GM19328 (cell line): Measurements from ENCODE around the gene MYO1D.

ENCODE experiments used
- ATAC-seq: cut with Tn5 transposase; IDR thresholded peaks from one replicate; pipeline ENCODE4 v1.9.1; 2021; ENCODE audit warnings: mild to moderate bottlenecking, moderate library complexity; ENCODE audit not compliant: unreplicated experiment

Gene MYO1D

DNA sequence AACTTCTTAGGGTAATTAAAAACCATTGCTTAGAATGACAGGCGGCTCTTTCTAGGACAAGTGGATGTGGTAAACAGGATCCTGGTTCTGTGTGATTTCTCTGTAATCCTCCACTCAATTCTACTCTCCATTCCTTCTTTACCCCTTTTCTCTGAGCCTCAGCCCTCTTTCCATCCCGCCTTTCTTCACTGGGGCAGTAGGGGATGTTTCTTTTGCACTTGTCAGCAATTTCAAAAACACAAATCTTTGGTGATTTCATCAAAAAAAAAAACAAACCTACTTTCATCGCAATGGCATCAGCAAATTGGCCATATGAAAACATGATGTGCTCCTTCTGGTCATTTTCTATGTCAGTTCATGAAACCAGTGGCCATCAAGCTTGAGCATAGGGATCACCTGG is 285.5 kb downstream of the MYO1D start:
- no peak for ATAC-seq

DNA sequence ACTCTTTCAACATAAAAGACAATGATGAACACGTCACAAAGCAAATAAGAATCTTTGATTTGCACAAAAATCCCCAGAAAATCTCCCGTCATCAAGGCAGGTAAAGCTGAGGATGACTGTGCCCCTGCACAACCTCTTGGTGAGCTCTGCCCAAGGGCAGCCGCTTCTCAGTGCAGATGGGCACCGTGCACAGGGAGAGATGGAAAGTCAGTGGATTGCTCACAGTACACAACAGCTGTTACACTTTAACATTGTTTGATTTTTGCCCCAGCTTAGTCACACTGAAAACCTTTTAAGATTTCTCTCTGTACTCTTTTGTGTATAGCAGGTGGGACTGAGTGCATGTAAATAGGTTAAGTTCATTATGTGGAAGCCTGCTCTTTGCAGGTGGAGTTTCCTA is 285.9 kb downstream of the MYO1D start:
- ATAC-seq: no peak

DNA sequence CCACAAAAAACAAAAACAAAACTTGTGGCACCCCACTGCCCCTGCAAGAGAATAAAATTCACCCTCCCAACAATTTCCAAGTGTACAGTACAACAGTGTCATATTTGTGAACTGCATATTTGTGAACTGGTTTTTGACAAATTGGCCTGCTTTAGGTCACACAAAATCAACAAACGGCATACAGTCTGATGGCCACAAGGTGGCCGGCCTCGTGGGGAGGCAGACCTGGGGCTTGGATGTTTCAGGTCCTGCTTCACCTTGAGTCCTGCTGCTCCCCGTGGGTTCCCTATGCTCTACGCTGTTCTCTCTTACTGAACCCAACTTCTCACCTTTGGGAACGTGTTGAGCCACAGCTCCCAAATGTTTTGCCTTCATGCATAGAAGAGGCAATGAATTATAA is 287.9 kb downstream of the MYO1D start:
- ATAC-seq: no peak

DNA sequence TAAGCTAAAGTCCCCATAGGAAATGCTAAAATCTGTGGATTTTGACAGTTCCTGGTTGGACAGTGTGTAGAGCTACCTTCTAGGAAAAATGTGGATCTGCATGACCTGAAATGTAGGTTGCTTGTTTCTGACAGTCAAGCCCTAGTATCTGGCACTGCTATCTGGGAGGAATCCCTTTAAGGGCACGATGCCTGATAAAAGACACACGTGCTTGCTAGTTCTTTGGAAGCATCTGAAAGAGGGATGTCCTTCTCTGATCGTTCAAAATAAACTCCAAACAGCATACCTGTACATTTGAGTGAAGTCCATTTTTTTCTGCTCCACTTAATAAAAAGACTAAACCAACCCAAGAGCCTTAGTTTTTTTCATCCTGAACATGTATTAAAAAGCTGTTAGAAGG is 288.8 kb downstream of the MYO1D start:
- ATAC-seq: no peak

DNA sequence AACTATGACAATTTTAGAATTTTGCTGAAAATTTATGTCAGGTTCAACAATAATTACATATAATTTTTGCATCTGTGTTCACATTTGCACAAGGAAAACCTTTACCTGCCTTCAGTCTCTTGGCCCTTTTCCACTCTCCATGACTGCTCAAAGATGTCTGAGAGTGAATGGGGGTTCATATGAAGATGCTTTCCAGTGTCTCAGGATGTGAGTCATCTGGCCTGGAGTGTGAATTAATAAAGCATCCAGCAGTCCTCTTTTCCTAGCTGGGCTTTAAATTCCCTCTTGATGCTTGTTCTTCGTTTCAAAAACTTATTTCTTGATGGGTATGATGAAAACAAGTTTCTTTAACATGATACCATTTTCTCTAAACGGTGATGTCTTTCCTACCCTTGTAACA is 290.3 kb downstream of the MYO1D start:
- ATAC-seq: no peak

DNA sequence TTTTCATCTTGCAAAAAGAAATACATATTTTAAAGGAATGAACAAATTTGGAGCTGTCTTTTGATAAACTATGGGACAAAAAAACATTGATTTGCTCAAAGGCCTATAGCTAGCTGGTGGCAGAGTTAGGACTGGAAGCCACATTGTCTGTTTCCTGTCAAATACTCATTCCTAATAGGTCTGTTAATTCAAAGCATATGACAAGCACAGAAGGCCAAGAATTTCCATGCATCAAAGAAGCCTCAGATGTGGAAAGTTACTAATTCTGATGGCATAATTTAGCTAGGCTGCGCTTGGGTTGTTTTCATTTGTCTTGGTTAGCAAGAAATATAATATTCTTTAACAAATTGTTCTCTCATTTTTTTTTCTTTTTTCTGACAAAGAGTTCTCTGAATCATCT is 292.1 kb downstream of the MYO1D start:
- no peak for ATAC-seq

DNA sequence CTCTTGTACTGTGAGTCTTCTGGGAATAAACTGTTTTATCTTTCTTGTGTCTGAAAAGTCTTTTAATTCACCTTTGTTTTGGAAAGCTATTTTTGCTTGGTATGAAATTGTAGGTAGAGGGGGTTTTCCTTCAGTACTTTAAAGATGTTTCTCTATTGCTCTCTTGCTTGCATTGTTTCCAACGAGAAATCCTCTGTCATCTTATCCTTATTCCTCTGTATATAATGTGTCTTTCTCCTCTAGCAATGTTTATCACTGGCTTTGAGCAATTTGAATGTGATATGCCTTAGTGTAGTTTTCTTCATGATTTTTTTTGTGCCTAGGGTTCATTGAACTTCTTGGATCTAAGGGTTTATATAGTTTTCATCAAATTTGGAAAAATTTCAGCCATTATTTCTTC is 293.9 kb downstream of the MYO1D start:
- no peak for ATAC-seq

DNA sequence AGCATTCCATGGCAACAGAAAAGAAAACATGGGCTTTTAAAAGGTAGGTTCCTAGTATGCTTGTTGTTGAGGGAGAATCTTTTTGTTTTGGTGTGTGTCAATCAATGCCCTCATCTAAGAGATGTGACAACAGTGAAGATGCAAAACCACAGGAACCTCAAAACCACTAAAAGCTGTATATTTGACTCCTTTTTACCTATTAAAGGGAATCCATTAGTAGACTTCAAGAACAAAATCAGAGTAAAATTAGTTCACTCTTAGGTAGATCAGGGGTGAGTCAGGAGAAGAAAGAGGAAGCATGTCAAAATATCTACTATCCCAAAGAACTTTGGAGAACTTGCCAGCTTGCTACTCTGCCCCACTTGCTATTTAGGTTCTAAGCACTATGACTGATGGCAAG is 301.1 kb downstream of the MYO1D start:
- no peak for ATAC-seq

DNA sequence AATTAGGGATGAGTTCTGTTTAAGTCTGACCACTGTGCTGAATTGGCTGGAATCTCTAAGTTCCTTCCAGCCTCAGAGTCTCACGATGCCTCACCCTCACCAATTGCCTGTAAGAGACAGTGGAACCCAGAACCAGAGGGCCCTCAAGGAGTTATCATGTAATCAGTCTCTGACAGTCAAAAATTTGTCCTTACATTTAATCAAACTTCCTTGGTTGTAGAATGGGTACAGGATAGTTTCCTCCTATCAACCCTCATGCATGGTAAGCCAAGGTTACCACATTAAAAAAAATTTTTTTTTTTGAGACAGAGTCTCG is 306.9 kb downstream of the MYO1D start:
- no peak for ATAC-seq

DNA sequence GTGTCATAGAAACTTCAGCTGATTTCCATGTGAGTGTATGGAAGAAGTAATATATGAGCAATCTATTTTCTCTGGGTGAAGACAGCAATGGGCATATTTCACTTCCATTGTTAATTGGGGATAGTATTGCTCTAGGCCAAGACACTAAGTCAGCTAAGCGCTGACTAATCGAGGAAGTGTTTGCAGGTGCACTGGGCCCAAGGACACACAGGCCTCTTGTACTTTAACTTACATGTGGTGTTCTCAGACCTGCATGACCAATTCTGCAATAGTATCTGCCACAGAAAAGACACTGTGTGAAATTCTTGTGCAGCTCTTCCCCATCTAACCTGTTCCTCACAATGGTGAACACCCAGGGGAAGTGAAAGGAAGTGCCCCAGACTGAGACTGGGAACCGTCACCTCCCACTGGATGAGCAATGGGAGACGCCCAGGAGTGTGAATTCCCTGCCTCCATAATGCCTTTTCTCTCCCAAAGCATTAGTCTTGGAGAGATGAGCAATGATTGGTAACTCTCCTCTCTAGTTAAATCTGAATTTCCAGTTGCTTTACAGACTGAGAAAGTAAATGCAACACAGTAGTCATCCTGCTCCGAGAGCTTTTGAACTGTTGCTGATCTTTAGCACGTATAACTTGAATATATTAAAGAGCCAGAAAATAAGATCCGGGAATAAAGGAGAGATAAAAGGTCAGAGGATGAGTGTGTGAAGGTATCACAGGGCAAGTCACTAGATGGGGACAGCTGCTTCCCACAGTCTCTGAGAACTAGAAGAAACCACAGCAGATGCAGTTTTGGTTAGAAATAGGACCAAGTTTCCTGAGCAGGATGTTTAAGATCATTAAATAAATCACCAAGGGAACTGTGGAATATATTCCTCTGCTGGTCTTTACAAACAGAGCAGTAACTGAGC is 307.5 kb downstream of the MYO1D start:
- no peak for ATAC-seq

DNA sequence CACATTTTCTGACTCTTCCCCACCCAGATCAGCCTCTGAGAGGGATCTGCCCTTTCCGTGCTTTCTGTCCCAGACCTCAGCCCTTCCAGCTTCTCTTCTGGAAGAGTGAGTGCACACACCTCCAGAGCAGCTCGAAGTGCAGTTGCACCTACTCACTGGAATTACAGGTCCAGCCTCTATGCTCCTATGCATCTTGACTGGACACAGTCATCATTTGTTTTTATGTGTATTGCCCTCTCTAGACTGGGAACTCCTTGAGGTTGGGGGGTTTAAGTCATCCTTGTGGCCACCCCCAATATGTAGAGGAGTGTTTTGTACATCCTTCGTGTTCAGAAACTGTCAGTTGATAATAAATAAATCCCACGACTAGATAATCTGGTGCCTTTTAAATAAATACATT is 308.2 kb downstream of the MYO1D start:
- ATAC-seq: no peak

DNA sequence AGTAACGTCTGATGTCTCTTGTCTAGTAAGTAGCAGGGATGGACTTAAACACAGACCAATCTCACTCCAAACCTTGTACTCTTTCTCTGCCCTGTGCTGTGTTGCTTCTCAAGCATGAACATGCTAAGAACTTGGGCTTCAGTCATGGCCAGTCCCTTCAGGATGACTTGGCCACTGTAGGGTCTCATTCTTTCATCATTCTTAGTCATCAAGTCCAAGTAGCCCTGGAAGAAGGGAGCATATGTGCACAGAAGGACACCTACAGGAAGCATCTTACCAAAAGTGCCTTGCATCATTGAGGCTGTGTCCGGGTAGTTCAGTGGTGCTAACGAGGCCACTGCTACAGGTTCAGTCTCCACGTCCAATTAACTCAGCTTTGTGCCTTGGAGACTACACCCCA is 309.4 kb downstream of the MYO1D start:
- no peak for ATAC-seq

DNA sequence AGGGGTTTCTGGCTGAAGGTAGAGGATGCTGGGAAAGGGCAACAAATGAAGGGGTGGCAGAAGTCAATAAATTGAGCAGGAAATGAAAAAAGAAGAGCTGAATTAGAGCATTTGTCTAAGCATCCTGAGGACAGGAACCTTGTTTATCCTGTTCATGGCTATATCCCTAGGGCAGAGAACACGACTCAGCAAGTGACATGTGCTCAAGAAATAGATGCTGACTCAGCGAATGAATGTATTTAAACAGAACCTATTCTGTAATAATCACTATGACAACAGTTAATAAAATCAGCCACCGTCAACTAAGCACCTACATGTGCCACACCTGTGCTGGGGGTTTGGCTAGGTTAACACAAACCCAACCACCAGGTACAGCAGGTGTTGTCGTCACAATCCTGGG is 309.8 kb downstream of the MYO1D start:
- ATAC-seq: no peak

DNA sequence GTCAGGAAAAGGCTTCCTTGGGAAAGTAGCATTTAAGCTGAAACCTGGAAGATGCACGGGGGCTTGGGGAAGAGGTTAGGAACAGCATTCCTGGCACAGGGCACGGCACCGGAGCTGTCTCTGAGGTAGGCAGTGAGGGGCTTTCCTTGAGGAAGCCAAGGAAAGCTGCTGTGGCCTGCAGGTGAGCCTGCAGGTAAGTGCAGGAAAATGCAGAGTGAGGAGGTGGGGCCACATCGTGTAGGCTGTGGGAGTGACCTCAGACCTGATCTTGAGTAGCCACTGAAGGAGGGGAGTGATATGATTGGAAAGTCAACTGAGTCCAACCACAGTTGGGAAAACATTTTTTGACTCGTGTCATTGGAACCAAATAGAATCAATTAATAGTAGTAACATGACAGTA is 310.6 kb downstream of the MYO1D start:
- no peak for ATAC-seq

DNA sequence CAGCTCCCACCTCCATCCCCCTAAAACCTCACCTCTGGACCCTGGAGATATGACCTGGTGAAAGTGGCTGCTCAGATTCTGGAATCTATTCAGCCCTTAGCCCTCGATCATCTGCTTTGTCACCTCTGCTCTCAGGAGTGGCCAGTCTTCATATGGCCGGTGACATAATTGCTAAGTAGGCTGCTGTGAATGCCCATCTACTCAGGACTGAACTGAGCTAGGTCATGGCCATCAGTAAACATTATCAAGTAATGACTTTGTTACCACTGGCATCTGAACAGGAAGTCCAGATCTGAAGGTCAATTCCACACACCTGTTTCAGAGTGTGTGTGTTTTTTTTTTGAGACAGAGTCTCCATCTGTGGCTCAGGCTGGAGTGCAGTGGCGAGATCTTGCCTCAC is 311.5 kb downstream of the MYO1D start:
- no peak for ATAC-seq

DNA sequence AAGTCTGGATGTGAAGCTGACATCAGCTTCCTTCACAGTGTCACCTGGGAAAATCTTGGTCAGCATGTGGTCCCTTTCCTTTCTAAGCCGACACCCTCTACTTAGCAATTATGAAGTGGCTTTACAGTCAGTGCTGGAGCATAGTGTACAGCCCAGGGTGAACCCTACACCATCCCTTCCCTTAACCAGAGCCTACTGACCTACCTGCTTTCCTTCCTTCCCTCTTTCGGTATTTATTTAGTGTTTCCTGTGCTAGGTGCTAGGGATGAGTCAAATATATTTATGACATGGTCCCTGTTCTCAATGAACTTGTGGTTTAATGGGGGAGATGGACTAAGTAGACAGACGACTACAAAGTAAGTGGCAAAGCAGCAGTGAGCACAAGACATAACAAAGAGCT is 312.6 kb downstream of the MYO1D start:
- no peak for ATAC-seq

DNA sequence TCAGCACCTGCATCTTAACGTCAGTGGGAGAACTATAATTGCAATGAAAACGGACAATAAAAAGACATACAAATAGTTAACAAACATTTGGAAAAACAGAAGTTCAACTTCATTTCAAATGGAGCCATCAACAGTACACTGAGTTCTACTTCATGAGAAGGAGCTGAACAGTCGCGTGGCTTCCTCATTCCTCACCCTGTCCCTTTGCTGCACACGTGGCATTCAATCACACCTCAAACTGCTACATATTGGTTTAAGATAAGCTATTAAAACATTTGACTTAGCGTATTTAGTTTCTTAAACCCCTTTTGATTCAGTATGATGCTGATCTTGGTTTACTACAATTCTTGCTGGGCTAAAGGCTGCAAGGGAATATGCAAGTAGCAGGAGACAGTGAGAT is 313.3 kb downstream of the MYO1D start:
- no peak for ATAC-seq

DNA sequence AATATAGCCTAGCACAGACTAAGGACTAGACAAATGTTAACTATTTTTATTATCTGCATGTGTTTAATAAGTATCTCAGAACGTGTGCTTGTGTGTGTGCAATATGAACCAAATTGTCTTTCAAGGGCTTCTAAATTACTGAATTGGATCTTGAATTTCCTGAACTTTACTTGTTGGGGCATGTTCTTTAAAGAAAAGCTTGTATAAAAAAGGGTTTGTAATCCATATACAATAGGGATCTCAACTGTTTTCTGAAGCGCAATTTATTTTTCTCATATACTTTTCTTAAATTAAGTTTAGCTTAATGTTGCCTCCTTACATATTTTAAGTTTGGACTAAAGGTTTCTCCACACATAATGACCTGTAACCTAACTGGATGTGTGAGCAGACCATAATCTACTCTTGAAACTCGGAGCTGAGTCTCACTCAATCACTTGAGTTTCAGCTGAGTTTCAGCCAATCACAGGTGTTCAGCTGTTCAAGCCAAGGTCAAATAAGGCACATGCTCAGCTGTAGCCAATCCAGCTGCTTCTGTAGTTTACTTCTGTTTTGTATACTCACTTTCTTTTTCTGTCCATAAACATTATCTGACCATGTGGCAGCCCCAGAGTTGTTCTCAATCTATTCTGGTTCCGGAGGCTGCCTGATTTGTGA is 317.8 kb downstream of the MYO1D start:
- no peak for ATAC-seq

DNA sequence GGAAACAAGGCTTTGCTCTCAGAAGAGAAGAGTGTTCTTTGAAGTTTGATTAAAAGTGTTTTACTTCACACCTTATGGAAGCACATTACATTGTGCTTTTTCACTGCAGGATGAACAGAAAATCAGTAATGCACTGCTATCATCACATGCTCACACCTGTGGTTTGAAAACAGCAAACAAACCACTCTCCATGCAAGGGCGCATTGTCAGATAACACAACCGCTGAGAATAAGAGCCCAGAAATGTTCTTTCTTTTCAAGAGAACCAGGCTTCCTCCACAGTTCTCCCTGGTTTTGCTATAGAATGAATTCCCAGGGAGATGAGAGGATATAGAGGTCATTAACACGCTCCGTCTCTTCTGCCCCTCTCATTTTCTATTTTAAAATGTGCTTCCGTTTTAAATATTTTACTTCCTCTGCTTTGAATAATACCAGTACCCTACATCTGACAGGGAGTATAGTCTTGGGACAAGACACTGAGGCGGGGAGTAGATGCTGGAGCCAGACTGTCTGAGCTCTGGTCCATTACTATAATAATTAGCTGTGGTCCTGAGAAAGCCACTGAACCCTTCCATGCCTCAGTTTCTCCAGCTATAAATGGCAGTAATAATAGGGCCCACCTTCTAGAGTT is 318.5 kb downstream of the MYO1D start:
- ATAC-seq: no peak

DNA sequence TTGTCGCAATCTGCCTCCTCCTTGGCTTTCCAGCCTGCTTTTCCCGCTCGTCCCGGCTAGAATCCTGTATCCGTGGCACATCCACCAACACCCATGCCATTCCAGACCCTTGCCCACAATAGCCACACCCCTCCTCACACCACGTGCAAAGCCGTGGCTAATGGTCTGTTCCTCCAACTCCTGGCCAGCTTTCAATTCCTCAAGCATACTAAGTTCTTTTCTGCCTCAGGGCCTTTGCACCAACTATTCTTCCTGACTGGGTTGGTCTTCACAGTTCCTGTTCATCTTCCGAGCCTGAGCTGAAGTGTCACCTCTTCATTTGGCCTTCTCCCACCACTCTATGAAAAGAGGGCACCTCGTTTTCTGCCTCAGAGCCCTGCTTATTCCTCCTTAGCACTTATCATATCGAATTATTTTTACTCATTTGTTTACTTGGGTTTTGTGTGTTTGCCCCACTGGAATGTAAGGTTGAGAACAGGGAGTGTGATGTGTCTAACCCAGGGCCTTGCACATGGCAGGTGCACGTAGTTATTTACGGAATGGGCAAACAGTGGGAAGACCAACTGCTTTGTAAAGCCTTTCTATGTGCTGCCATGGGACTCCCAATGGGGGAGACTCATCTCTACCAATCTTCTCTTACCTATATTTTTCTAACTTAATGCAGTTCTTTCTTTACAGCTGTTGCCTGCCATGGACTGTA is 321.2 kb downstream of the MYO1D start:
- no peak for ATAC-seq

DNA sequence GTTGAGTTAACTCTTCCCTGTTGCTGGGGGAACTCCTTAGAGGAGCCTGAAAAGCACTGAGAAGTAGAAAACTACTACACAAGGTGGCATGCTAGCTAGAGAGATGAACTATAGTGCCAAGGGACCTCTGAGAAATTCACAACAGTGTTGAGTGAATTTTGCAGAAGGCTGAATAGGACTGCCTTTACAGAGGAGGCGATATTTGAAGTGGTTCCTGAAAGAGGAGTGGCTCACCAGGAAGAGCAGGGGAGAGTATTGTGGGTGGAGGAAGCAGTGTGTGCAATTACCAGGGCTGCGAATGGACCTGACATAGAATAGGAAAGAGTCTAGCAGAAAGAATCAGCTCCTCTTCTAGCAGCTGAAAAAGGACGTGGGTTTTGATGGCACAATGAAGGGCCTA is 323.8 kb downstream of the MYO1D start:
- no peak for ATAC-seq

DNA sequence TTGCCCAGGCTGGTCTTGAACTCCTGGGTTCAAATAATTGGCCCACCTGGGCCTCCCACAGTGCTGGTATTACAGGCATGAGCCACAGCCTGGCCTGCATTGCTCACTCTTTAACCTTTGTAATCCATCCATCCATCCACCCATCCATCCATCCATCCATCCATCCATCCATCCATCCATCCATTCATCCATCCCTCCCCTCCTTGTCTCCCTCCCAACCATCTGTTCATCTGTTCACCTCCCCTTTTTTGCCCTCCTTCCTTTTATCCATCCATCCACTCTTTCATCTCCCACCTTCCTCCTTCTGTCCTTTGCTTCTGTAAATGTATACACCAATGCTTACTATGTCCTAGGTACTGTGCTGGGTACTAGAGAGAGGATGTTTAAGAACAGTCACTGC is 324.6 kb downstream of the MYO1D start:
- no peak for ATAC-seq
